Measurements from ENCODE around the gene FAM185A. TPM values are rescaled to one million over a fixed set of nuclear protein-coding genes. Genes with fewer than 3 reads are reported as not detected.

The FAM185A gene
- polyA plus RNA-seq, 1 of the 3 experiments (the other 2 are of a cell fraction): 12.8 TPM

DNA sequence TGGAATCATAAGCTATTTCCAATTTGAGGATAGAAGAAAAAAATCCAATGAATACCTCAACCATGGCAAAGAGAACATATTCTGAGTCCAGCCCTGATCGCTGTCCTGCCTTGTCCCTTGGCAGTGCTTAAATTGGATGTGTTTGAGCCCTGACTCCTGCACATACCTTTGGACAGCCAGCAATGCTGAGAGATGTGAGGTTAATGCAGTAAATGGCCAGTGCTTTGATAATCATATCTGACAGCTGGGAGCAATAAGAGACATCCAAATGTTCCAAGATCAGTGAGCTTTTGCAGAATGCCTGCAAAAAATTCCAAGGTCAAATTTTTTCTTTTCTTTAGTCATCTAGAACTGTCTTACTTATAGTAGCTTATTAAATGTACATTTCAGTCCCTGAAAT is 83.9 kb downstream of the FAM185A start (continued):
- TF ChIP-seq REST (IDR thresholded peaks at IDR 0.05; ENCODE audit: low read depth, low read length): peak; percentile 79
- no peak for TF ChIP-seq MXI1 (IDR thresholded peaks at IDR 0.05; ENCODE audit: low read depth, low read length)
- TF ChIP-seq EP300 (IDR thresholded peaks at IDR 0.05; ENCODE audit: borderline replicate concordance in 1 of 2, low read depth in 1 of 2, low read length in 1 of 2): peak; percentile 86 to 99
- no peak for TF ChIP-seq RFX5 (IDR thresholded peaks at IDR 0.05; ENCODE audit: low read length)
- TF ChIP-seq TEAD4 (IDR thresholded peaks at IDR 0.05; ENCODE audit: borderline replicate concordance, insufficient read depth): peak; percentile 98
- TF ChIP-seq JUND (IDR thresholded peaks at IDR 0.05): peak; percentile 95
- TF ChIP-seq GATA2 (CRISPR knock-in tag; IDR thresholded peaks at IDR 0.05): no peak
- no peak for TF ChIP-seq SMC3 (IDR thresholded peaks at IDR 0.05; ENCODE audit: low read depth, low read length)
- peak; percentile 94 for TF ChIP-seq SIN3A (IDR thresholded peaks at IDR 0.05; ENCODE audit: borderline replicate concordance, low read depth, low read length)
- TF ChIP-seq FOXJ3 (CRISPR knock-in tag; IDR thresholded peaks at IDR 0.05): no peak
- peak; percentile 94 for TF ChIP-seq RCOR1 (IDR thresholded peaks at IDR 0.05; ENCODE audit: low read length)
- TF ChIP-seq, protein P1, sequence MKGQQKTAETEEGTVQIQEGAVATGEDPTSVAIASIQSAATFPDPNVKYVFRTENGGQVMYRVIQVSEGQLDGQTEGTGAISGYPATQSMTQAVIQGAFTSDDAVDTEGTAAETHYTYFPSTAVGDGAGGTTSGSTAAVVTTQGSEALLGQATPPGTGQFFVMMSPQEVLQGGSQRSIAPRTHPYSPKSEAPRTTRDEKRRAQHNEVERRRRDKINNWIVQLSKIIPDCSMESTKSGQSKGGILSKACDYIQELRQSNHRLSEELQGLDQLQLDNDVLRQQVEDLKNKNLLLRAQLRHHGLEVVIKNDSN (IDR thresholded peaks at IDR 0.05; ENCODE audit: borderline replicate concordance, low read depth): 0 out of 2 replicates have a peak, but pooled peaks have one; percentile 30
- TF ChIP-seq CTCF (IDR thresholded peaks at IDR 0.05): no peak
- TF ChIP-seq NRF1 (IDR thresholded peaks at IDR 0.05; ENCODE audit: low read depth, low read length): no peak
- no peak for TF ChIP-seq RAD21 (IDR thresholded peaks at IDR 0.05; ENCODE audit: low read length)
- TF ChIP-seq POLR2AphosphoS5 (IDR thresholded peaks at IDR 0.05; ENCODE audit: low read depth, low read length): peak; percentile 95

DNA sequence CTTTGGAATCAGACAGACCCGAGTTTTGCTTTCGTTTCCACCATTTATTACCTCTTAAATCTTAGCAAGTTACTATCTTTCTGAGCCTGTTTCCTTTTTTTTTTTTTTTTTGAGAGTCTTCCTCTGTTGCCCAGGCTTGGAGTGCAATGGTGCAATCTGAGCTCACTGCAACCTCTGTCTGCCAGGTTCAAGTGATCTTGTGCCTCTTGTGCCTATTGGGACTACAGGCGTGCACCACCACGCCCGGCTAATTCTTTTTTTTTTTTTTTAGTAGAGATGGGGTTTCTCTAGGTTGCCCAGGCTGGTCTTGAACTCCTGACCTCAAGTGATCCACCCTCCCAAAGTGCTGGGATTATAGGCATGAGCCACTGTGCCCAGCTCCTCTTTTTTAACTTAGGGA is 84.5 kb downstream of the FAM185A start:
- ChIA-PET CTCF (interaction anchor here (1.3 to 1.9 kb wide), 2 partner anchors 23 to 229 kb away, joined by 4 read pairs; no protein-coding TSS in a partner anchor), POLR2A (no interaction called here)
- no peak overlapping the region for H3K9ac ChIP-seq
- no peaks in the 10 kb centered on the region for H3K9me3 ChIP-seq
- no peaks in the 10 kb centered on the region for H3K27me3 ChIP-seq (ENCODE audit: insufficient read depth)
- H2AFZ ChIP-seq (ENCODE audit: low read depth): no peak overlapping the region
- H3K36me3 ChIP-seq (replicated peaks in 1 of 2; ENCODE audit: control insufficient read depth in 1 of 2, insufficient read depth in 2 of 2, low read length in 1 of 2): peaks cover 0 to 3% of the 10 kb centered on the region in 2 experiments
- WGBS (ENCODE audit: low lambda C conversion rate): 87% methylated on average over 5 of the region's 5 CpGs
- DNase-seq: no peak
- peaks cover 29 to 39% of the 10 kb centered on the region in 2 experiments for H3K4me1 ChIP-seq (ENCODE audit: control insufficient read depth in 1 of 2, insufficient read depth in 2 of 2, low read depth in 1 of 2, low read length in 1 of 2)
- no peaks in the 10 kb centered on the region for H4K20me1 ChIP-seq (ENCODE audit: insufficient read depth)
- H3K4me2 ChIP-seq: peak overlapping the region; percentile 4; the same call in 1 of the 2 replicates
- H3K27ac ChIP-seq (ENCODE audit: low read depth in 2 of 2, low read length in 1 of 2): peak overlapping the region; percentile 71 to 75; a peak in 3 of 4 replicates
- peaks cover 37% of the 10 kb centered on the region for H3F3A ChIP-seq (replicated peaks; ENCODE audit: insufficient read depth)
- no peak overlapping the region for H3K4me3 ChIP-seq (ENCODE audit: low read depth in 2 of 2, low read length in 1 of 2)
- TF ChIP-seq TCF12 (IDR thresholded peaks at IDR 0.05) (no peak), RXRA (IDR thresholded peaks at IDR 0.05; ENCODE audit: borderline replicate concordance, low read depth) (no peak), GABPA (IDR thresholded peaks at IDR 0.05; ENCODE audit: low read depth) (no peak), RAD21 (IDR thresholded peaks at IDR 0.05; ENCODE audit: low read length) (no peak), NRF1 (IDR thresholded peaks at IDR 0.05; ENCODE audit: low read depth, low read length) (no peak), RFX5 (IDR thresholded peaks at IDR 0.05; ENCODE audit: low read length) (no peak), EP300 (IDR thresholded peaks at IDR 0.05; ENCODE audit: borderline replicate concordance in 1 of 2, low read depth in 1 of 2, low read length in 1 of 2) (no peak), TEAD4 (IDR thresholded peaks at IDR 0.05; ENCODE audit: borderline replicate concordance, insufficient read depth) (no peak)
- H3K9me2 ChIP-seq: no peaks in the 10 kb centered on the region
- H3K79me2 ChIP-seq (ENCODE audit: insufficient read depth): no peaks in the 10 kb centered on the region

All from SK-N-SH (cell line).